Pancreas (tissue), 10 donors: ENCODE results near the gene EIF3M. TPM values are rescaled to one million over a fixed set of nuclear protein-coding genes. Genes with fewer than 3 reads are reported as not detected.

Source experiments
- ATAC-seq, 4 donors: fragments of 200-7000 bp; cut with Tn5 transposase; one replicate each; pipeline versions ENCODE4 v1.8.0 to v1.9.1; 2020; ENCODE audit warnings: mild to moderate bottlenecking in 4 of 4, moderate library complexity in 4 of 4
- DNase-seq, 6 donors: peaks; one replicate each; pipeline ENCODE4 v3.0.0-alpha.2; 2020
- FAIRE-seq: peaks from 2 replicates; lab custom pipeline; 2012; peaks lifted over from hg19 to GRCh38; lab: Jason Lieb, UNC
- H3K27ac ChIP-seq, 4 donors: fragments of 200-600 bp; sonication (generic); 1 replicate in 3 of 4; 2 replicates in 1 of 4; pipeline versions ENCODE4 v1.5.0 to v1.8.0; 2020
- H3K27me3 ChIP-seq, 4 donors: fragments of 200-600 bp; one replicate each; pipeline ENCODE4 v1.8.0; 2021
- H3K36me3 ChIP-seq, 3 donors: fragments of 200-600 bp; sonication (generic) in 1 of 3; one replicate each; pipeline versions ENCODE4 v1.5.0 to v1.8.0; 2020 to 2021
- H3K4me1 ChIP-seq, 3 donors: fragments of 200-600 bp; one replicate each; pipeline ENCODE4 v1.8.0; 2021
- H3K4me3 ChIP-seq, 4 donors: fragments of 200-600 bp; sonication (generic) in 2 of 4; one replicate each; pipeline versions ENCODE4 v1.5.0 to v1.8.0; 2020 to 2021
- H3K9me3 ChIP-seq, 4 donors: fragments of 200-600 bp; one replicate each; pipeline ENCODE4 v1.8.0; 2021
- CTCF ChIP-seq, 4 donors: fragments of 200-600 bp; sonication (generic) in 3 of 4; IDR thresholded peaks; one replicate each; pipeline versions ENCODE4 v1.5.0 to v1.8.0; 2021; ENCODE audit warnings: antibody characterized with exemption in 4 of 4
- WGBS, 2 donors: extraction: QIAGEN DNeasy Blood & Tissue Kit; methylation state at CpG; one replicate each; pipeline ENCODE4 v1.1.7; 2013; 5-methylcytosine and 5-hydroxymethylcytosine counted together
- intact Hi-C, 3 donors: fragments of 100-400 bp; cut with DNase I; formaldehyde crosslinking; loops; one replicate each; pipeline versions ENCODE4 v1.11.1 to v1.14.2; 2022
- polyA plus RNA-seq, 2 donors: library from polyadenylated mRNA; stranded (reverse); fragments of 200-250 nt; gene quantifications; one replicate each; pipeline ENCODE4 v1.2.3, GENCODE V29; 2013
- total RNA-seq, 6 donors: library from RNA; stranded (reverse); fragmentation: NEBNext Ultra II Directional in 4 of 6; extraction: Animal tissue kit (Norgen Biotek cat#: 25700) in 4 of 6; gene quantifications; one replicate each; pipeline versions ENCODE4 v1.2.1 to v1.2.4, GENCODE V29; 2021 to 2023
- donor health status: healthy with polysubstance abuse.
- donor health status: DM: no; HTN: no; CAD: no; lungs with moderate emphysema.
- donor health status: DM: no; HTN: no; CAD: no.
- donor health status: control.
- donor health status: control.
- donor health status: Bipolar disorder and iron deficiency.
- donor health status: DM: yes; HTN: yes; CAD: no.
- donor health status: DM: no; HTN: no; CAD: no.
- donor health status: DM: no; HTN: no; CAD: no.
- donor health status: DM: yes; HTN: yes; CAD: no.

The EIF3M gene
- total and polyA plus RNA-seq, 8 donors, result 102 to 203 (median 136) TPM

- Histone ChIP-seq H3K9me3 (no peaks in the 10 kb centered on the region), H3K27ac (no peak overlapping the region), H3K4me1 (no peaks in the 10 kb centered on the region), H3K4me3 (no peak overlapping the region), H3K27me3 (peaks cover 0 to 3% (median 0%) of the 10 kb centered on the region in 4 donors), H3K36me3 (no peaks in the 10 kb centered on the region)
- intact Hi-C loops, result no loop called here
- DNase-seq, result no peak
- FAIRE-seq, result no peak
- no peak for TF ChIP-seq CTCF (IDR thresholded peaks at IDR 0.05)
- 80 to 83% methylated on average over 1 of the region's 1 CpG for WGBS, 2 donors
- no peak for ATAC-seq
Measured at GRCh38 chr11:32567154-32567553, 16.5 kb upstream of the EIF3M start.

GRCh38 chr11:32569313-32569881 is 14.2 kb upstream of the EIF3M start:
- no peak for FAIRE-seq
- no peak overlapping the region for H3K27ac ChIP-seq
- WGBS, 2 donors, result 44 to 76% methylated on average over 4 of the region's 4 CpGs

GRCh38 chr11:32571039-32571438 is 12.6 kb upstream of the EIF3M start:
- DNase-seq (no peak), ATAC-seq (no peak), FAIRE-seq (no peak)
- Histone ChIP-seq H3K27me3 (peaks cover 0 to 3% (median 0%) of the 10 kb centered on the region in 4 donors), H3K4me1 (no peaks in the 10 kb centered on the region), H3K27ac (no peak overlapping the region), H3K4me3 (no peak overlapping the region), H3K36me3 (no peaks in the 10 kb centered on the region), H3K9me3 (no peaks in the 10 kb centered on the region)
- no peak for TF ChIP-seq CTCF (IDR thresholded peaks at IDR 0.05)
- 45 to 61% methylated on average over 10 of the region's 10 CpGs for WGBS, 2 donors
- intact Hi-C loops, result no loop called here

More at GRCh38 chr11:32569313-32569881, 14.2 kb upstream of the EIF3M start:
- peaks cover 0 to 3% (median 0%) of the 10 kb centered on the region in 4 donors for H3K27me3 ChIP-seq
- ATAC-seq, result no peak
- no peak overlapping the region for H3K4me3 ChIP-seq
- H3K36me3 ChIP-seq, result no peaks in the 10 kb centered on the region
- no peaks in the 10 kb centered on the region for H3K9me3 ChIP-seq
- no peak for DNase-seq
- no peak for TF ChIP-seq CTCF (IDR thresholded peaks at IDR 0.05)
- no peaks in the 10 kb centered on the region for H3K4me1 ChIP-seq
- intact Hi-C loops, result no loop called here

GRCh38 chr11:32573228-32573627 is 10.4 kb upstream of the EIF3M start:
- no peak for DNase-seq
- TF ChIP-seq CTCF (IDR thresholded peaks at IDR 0.05), result no peak
- FAIRE-seq, result no peak
- no peak for ATAC-seq
- WGBS, 2 donors, result 53 to 64% methylated on average over 4 of the region's 4 CpGs
- H3K4me3 ChIP-seq, result no peak overlapping the region
- H3K4me1 ChIP-seq, result no peaks in the 10 kb centered on the region
- no peaks in the 10 kb centered on the region for H3K9me3 ChIP-seq
- H3K27ac ChIP-seq, result no peak overlapping the region
- intact Hi-C loops, result no loop called here
- no peaks in the 10 kb centered on the region for H3K36me3 ChIP-seq
- H3K27me3 ChIP-seq, result peaks cover 0 to 3% (median 0%) of the 10 kb centered on the region in 4 donors

- no peak for FAIRE-seq
- DNase-seq, result no peak
- TF ChIP-seq CTCF (IDR thresholded peaks at IDR 0.05), result no peak
- Histone ChIP-seq H3K4me1 (no peaks in the 10 kb centered on the region), H3K27me3 (peaks cover 0 to 3% (median 0%) of the 10 kb centered on the region in 4 donors), H3K27ac (no peak overlapping the region), H3K4me3 (no peak overlapping the region), H3K36me3 (no peaks in the 10 kb centered on the region), H3K9me3 (no peaks in the 10 kb centered on the region)
- WGBS, 2 donors, result 76 to 87% methylated on average over 4 of the region's 4 CpGs
- intact Hi-C loops, result no loop called here
- no peak for ATAC-seq
Measured at GRCh38 chr11:32574421-32574820, 9.2 kb upstream of the EIF3M start.
